ENCODE measurements around the gene SWAP70. TPM values are rescaled to one million over a fixed set of nuclear protein-coding genes. Genes with fewer than 3 reads are reported as not detected.

Gene SWAP70
- total and polyA plus RNA-seq, 2 of the 13 experiments (the other 11 are each of a cell fraction or from before 2014, with no cell fraction given) = 4.6 to 8.7 TPM

DNA sequence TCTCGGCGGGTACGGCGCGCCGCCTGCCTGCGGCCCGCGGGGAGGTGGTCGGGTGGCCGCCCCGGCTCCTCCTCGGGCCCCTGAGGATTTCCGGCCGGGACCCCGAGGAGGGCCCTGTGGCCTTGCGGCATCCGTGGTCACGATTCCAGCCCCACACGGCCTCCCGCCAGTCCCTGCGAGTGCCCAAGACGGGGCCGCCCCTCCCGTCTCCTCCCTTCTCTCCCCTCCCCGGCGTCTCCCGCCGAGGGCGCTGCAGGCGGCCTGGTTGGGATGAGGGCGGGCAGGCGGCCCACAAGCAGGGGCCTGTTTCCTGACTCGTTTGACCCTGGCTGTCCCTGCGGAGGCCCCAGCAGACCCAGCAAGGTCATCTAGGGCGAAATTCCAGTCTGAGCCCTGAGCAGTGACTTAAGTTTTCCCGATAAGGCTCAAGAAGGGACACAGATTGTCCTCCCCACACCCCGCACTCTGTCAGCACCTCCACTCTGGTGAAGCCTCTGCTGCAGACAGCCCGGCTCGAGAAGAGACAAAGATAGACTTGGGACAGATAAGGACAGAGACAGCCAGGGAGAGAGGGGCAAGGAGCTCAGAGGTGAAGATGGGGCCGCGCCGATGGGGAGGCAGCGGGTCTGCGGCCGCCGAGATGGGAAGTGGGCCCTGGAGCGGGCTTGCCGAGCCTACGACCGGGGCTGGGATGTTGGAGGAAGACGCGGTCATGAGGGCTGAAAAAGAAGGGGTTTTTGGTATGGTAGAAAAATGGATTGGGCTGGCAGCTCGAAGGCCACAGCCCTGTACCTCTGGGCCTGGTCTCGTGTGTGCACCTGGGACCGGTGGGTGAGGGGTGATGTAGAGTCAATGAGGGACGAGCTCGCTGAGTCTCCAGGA lies 95.0 kb downstream of the SWAP70 start (continued):
- TF ChIP-seq, protein P1, sequence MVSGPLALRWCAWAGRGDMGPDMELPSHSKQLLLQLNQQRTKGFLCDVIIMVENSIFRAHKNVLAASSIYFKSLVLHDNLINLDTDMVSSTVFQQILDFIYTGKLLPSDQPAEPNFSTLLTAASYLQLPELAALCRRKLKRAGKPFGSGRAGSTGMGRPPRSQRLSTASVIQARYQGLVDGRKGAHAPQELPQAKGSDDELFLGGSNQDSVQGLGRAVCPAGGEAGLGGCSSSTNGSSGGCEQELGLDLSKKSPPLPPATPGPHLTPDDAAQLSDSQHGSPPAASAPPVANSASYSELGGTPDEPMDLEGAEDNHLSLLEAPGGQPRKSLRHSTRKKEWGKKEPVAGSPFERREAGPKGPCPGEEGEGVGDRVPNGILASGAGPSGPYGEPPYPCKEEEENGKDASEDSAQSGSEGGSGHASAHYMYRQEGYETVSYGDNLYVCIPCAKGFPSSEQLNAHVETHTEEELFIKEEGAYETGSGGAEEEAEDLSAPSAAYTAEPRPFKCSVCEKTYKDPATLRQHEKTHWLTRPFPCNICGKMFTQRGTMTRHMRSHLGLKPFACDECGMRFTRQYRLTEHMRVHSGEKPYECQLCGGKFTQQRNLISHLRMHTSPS (CRISPR knock-in tag; IDR thresholded peaks at IDR 0.05; ENCODE audit: low read depth) = no peak
- no peak for TF ChIP-seq CREM (IDR thresholded peaks at IDR 0.05)
- TF ChIP-seq CREM (CRISPR knock-in tag; IDR thresholded peaks at IDR 0.05) = no peak
- TF ChIP-seq ZFP90 (CRISPR knock-in tag; IDR thresholded peaks at IDR 0.05; ENCODE audit: borderline replicate concordance) = no peak
- TF ChIP-seq, protein P2, sequence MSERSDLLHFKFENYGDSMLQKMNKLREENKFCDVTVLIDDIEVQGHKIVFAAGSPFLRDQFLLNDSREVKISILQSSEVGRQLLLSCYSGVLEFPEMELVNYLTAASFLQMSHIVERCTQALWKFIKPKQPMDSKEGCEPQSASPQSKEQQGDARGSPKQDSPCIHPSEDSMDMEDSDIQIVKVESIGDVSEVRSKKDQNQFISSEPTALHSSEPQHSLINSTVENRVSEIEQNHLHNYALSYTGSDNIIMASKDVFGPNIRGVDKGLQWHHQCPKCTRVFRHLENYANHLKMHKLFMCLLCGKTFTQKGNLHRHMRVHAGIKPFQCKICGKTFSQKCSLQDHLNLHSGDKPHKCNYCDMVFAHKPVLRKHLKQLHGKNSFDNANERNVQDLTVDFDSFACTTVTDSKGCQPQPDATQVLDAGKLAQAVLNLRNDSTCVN (CRISPR knock-in tag; IDR thresholded peaks at IDR 0.05; ENCODE audit: borderline replicate concordance) = no peak; the same call in 1 of the 2 replicates
- TF ChIP-seq ZNF780A (CRISPR knock-in tag; IDR thresholded peaks at IDR 0.05) = no peak
- TF ChIP-seq FOXP1 (IDR thresholded peaks at IDR 0.05) = no peak
- TF ChIP-seq FOXP1 (CRISPR knock-in tag; IDR thresholded peaks at IDR 0.05) = no peak
- peak; percentile 40 for TF ChIP-seq SALL1 (CRISPR knock-in tag; IDR thresholded peaks at IDR 0.05)
- TF ChIP-seq ZNF446 (CRISPR knock-in tag; IDR thresholded peaks at IDR 0.05) = no peak
- TF ChIP-seq, protein P3, sequence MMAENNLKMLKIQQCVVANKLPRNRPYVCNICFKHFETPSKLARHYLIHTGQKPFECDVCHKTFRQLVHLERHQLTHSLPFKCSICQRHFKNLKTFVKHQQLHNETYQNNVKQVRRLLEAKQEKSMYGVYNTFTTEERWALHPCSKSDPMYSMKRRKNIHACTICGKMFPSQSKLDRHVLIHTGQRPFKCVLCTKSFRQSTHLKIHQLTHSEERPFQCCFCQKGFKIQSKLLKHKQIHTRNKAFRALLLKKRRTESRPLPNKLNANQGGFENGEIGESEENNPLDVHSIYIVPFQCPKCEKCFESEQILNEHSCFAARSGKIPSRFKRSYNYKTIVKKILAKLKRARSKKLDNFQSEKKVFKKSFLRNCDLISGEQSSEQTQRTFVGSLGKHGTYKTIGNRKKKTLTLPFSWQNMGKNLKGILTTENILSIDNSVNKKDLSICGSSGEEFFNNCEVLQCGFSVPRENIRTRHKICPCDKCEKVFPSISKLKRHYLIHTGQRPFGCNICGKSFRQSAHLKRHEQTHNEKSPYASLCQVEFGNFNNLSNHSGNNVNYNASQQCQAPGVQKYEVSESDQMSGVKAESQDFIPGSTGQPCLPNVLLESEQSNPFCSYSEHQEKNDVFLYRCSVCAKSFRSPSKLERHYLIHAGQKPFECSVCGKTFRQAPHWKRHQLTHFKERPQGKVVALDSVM (CRISPR knock-in tag; IDR thresholded peaks at IDR 0.05) = no peak
- TF ChIP-seq ATF7-NPFF (CRISPR knock-in tag; IDR thresholded peaks at IDR 0.05; ENCODE audit: low read depth) = peak; percentile 6
- no peak for TF ChIP-seq ZNF629 (CRISPR knock-in tag; conservative IDR thresholded peaks at IDR 0.05)
- no peak for TF ChIP-seq ZNF256 (CRISPR knock-in tag; conservative IDR thresholded peaks at IDR 0.05)
- no peak for TF ChIP-seq MAF1 (CRISPR knock-in tag; IDR thresholded peaks at IDR 0.05; ENCODE audit: borderline replicate concordance)
- no peak for TF ChIP-seq SRF (IDR thresholded peaks at IDR 0.05; ENCODE audit: low read depth, low read length)
- no peak for TF ChIP-seq ZBTB7A (CRISPR knock-in tag; IDR thresholded peaks at IDR 0.05)
- TF ChIP-seq, protein P4, sequence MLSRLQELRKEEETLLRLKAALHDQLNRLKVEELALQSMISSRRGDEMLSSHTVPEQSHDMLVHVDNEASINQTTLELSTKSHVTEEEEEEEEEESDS (CRISPR knock-in tag; IDR thresholded peaks at IDR 0.05; ENCODE audit: borderline replicate concordance) = peak; percentile 45; the same call in 1 of the 2 replicates
- TF ChIP-seq, protein P5, sequence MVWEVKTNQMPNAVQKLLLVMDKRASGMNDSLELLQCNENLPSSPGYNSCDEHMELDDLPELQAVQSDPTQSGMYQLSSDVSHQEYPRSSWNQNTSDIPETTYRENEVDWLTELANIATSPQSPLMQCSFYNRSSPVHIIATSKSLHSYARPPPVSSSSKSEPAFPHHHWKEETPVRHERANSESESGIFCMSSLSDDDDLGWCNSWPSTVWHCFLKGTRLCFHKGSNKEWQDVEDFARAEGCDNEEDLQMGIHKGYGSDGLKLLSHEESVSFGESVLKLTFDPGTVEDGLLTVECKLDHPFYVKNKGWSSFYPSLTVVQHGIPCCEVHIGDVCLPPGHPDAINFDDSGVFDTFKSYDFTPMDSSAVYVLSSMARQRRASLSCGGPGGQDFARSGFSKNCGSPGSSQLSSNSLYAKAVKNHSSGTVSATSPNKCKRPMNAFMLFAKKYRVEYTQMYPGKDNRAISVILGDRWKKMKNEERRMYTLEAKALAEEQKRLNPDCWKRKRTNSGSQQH (CRISPR knock-in tag; IDR thresholded peaks at IDR 0.05; ENCODE audit: low read depth) = no peak
- 0 out of 2 replicates have a peak, but pooled peaks have one; percentile 87 for TF ChIP-seq ZNF431 (CRISPR knock-in tag; IDR thresholded peaks at IDR 0.05; ENCODE audit: borderline replicate concordance, low read depth)
- 0 out of 2 replicates have a peak, but pooled peaks have one; percentile 18 for TF ChIP-seq ZNF33A (CRISPR knock-in tag; IDR thresholded peaks at IDR 0.05; ENCODE audit: borderline replicate concordance)
- TF ChIP-seq ZNF530 (CRISPR knock-in tag; IDR thresholded peaks at IDR 0.05; ENCODE audit: low read depth) = no peak
- no peak for TF ChIP-seq ZNF615 (CRISPR knock-in tag; IDR thresholded peaks at IDR 0.05; ENCODE audit: borderline replicate concordance)
- TF ChIP-seq SIN3A (IDR thresholded peaks at IDR 0.05; ENCODE audit: borderline replicate concordance, low read depth, low read length) = 0 out of 2 replicates have a peak, but pooled peaks have one; percentile 21
